ENCODE results near the gene RAB14.

The RAB14 gene

DNA sequence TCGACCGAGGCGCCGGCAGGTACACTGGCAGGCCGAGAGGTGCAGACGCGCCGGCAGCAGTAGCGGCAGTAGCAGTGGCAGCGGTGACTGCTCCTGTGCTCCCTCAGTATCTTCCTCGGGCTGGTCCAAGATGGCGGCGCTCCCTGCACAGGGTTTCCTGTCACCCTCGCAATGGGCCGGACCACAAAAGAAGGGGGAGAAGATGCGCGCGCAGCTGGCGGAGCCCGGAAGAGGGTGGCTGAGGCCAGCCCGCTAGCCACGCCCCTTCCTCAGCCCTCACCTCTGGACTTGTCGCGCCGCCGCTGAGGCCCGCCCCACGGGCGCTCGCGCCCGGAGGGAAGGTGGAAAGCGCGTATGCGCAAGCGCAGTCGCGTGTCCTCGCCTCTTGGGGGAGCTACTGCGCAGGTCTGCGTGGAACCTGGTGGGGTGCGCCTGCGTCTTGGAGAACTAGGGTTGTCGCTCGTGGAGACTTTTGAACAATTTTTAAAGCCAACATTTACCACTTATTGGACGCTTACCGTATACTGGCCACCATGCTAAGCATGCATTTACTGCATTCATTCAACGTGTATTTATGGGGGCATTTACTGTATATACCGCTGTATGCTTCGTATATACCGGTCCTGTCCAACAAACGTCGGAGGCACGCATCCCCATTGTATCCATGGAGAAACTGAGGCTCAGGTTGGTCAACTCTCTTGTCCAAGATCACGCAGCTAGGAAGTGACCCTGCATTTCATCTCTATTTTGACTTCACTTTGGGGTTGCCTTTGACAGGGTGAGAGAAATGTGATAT is at the start of gene RAB14:
Gene RAB14 (minus strand): TSS at position 132 of the 796 bp plus-strand sequence. CDS start 8,457 bp downstream, outside the sequence.
- DNase-seq: peak; percentile 93

DNA sequence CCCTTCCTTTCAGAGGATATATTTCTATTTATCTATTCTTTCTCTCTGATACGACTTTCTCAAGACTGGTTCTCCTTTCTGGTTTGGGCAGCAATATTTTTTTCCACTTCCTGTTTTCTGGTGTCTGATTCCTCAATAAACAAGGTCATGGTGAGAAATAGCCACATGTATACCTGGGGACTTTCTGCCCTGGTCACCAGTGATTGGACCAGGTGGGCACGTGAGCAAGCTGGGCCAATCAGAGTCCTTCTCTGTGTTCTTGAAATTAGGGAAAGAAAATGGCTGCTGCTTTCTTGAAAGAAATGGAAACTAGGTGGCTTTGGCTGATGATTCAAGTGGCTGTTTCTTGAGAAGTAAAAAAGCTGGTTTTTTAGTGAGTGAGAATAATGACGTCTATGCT is 47.9 kb upstream of the RAB14 start:
- no peak for DNase-seq

DNA sequence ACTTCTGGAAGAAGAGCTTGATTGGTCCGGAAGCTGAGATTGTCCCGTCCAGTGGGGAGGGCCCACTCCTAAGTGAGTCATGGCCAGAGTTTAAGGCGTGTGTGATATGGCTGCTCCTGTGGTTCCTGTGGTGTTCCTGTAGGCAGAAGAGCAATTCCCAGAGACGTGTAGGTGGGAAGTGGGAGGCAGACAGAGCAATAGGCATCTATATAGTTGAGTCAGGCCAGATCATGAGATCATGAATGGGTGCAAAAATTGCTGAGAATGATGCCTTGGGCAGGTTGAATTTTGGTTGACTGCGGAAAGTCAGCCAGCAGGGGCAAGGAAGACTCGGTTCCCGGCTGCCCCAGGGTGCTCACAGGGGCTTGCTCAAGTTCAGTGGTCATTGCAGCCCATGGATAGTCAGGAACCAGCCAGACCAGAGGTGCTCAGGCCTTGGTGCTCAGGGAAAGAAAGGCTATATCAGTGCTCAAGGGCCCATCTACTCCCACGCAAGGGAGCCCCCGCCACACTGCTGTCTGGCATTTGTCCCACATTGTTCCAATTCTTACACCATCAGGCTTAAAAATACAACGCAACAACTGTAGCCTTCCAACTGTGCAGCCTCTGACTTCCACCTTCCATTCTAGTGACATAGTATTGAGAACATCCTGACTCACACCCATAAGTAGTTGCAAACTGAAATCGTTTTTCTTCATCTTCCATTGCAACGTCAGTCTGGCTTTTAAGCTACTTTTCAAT is 45.3 kb upstream of the RAB14 start:
- DNase-seq: no peak

DNA sequence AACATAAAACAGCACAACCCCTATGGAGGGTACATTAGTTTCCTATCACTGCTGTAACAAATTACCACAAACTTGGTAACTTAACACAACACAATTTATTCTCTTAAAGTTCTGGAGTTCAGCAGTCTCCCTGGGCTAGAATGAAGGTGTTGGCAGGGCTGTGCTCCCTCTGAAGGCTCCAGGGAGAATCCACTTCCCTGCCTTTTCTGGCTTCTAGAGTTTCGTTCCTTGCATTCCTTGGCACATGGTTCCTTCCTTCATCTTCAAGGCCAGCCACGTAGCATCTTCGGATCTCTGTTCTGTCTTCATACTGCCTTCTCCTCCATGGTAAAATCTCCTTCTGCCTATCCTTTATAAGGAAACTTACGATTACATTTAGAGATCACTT is 41.3 kb upstream of the RAB14 start:
- no peak for DNase-seq

DNA sequence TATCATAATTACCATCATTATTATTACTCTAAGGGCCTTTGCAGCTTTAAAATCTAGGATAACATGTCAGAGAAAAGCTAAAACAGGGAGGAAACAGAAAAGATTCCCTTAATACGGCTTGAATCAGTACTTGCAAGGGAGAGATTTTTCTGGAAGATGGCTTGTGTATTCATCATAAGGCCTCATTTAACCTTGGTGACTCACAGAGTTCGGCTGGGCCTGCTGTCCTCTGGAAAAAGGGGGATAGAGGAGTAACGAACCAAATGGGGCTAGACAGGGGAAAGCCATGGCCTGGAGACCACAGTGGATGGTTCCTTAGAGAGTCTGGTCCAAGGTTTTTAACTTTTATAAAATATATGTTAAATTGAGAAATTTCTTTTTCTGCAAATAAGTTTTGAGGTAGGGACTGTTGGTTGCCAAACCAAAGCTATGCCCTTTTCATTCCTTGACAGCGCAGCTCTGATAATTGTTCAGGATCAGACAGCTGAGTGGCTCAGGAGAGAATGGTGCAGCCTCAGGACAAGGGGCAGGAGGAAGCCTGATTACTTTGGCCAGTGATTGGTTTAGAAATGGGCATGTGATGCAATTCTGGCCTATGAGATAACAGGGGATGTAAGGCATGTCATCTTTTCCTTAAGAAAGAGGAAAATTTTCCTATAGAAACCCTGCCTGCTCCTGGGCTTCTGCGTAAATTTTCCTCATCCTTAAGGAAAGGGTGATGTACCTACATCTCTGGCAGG is 40.7 kb upstream of the RAB14 start:
- no peak for DNase-seq

DNA sequence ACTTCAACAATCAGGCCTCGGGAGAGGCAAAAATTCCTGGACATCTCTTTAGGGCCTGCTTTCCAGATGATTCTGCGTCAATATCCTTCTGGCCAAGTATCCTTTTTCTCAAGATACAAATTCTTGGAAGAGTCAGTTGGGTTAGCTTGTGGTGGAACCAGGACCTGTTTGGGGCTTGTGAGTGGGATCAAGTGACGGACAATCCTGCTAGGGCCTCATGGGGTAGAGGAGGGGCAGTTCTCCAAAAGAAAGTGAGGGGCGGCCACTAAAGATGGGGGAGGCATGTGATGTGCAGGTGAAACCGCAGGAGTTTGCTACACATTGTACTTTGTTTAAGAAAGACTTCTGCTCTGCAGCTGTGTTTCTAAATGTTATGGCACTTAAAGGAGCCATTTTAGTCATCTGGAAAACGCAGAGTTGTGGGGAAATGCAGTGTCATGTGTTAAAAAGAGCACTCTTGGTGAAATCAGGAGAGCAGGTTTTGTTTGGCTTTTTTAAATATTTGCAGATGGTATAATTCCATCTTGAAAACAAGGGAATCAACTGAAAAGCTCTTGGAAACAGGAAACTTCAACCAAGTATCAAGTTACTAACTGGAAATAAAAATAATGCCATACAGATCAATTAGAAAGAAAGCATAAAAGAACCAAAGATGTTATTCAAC is 38.9 kb upstream of the RAB14 start:
- DNase-seq: no peak

DNA sequence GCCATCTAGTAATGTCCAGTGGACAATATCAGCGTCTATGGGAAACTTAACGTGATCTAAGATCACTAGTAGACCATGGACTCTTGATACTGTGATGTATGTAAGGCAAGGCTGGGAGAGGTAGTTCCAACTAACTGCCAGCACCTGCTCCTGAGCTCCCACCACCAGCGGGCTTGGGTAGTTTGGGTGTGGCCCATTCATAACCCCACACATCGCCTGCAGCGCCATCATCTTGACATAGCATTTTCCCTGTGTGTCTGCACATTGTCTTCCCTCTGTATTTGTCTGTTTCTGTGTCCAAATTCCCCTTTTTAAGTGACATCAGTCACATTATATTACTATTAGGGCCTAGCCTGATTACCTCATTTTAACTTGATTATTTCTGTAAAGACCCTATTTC is 38.2 kb upstream of the RAB14 start:
- DNase-seq: no peak

DNA sequence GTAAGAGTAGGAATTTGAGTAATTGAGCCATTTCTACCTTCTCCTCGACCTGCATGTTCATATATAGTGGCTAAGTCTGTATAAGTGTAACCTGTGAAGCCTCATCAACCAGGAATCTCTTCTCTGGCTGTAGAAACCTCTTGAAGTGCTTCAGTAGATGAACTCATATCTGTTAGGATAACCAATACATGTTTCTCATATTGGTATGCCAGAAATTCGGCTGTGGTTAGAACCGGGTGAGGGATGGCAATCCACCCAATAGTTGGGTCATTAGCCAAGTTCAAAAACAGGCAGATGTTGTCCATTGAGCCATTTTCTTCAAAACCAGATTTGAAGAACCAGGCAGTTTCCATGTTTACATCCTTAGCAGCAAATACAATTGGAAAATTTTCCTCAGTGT is 37.4 kb upstream of the RAB14 start:
- DNase-seq: no peak

DNA sequence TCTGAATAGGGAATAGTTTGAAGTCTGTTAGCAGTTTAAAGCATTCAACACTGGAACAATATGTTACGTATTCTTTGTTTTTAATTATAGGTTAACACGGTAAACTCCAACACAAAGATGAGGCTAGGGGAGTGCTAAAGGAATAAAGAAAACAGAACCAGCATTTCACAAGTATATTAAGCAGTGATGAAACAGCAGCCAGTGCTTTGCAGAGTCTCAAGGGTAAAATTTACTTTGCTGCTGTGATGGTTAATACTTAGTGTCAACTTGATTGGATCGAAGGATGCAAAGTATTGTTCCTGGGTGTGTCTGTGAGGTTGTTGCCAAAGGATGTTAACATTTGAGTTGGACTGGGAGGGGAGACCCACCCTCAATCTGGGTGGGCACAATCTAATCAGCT is 36.2 kb upstream of the RAB14 start:
- DNase-seq: no peak

DNA sequence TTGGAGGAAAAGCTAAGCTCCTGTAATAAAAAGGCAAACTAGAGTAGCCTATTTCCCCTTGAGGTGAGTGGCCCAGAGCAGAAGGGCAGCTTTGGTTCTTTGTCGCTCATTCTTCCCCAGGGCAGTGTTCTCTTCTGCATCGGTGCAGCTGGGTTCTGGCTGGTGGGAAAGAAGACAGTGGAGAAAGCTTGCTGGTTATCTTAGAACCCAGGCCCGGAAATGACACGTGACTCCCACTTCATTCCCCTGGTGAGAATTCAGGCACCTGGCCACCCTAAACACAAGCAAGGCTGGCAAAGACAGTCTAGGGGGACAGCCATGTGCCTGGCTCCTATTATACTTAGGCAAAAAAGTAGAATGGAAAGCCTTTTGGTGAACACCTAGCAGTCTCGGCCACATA is 33.8 kb upstream of the RAB14 start:
- DNase-seq: no peak

DNA sequence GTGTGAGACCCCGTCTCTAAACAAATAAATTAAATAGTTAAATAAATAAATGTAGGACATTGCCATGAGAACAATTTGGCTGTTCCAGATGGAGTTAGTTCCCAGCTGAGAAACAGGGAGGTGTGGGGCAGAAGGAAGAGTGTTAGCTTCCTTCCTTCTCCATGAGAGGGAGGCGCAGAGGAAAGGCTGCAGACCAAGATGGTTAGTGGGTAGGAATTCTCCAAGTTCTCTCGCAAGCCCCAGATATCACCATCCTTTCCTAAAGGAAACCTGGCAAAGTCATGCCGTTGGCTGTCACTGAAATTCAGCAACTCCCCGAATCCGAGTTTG is 33.1 kb upstream of the RAB14 start:
- no peak for DNase-seq

DNA sequence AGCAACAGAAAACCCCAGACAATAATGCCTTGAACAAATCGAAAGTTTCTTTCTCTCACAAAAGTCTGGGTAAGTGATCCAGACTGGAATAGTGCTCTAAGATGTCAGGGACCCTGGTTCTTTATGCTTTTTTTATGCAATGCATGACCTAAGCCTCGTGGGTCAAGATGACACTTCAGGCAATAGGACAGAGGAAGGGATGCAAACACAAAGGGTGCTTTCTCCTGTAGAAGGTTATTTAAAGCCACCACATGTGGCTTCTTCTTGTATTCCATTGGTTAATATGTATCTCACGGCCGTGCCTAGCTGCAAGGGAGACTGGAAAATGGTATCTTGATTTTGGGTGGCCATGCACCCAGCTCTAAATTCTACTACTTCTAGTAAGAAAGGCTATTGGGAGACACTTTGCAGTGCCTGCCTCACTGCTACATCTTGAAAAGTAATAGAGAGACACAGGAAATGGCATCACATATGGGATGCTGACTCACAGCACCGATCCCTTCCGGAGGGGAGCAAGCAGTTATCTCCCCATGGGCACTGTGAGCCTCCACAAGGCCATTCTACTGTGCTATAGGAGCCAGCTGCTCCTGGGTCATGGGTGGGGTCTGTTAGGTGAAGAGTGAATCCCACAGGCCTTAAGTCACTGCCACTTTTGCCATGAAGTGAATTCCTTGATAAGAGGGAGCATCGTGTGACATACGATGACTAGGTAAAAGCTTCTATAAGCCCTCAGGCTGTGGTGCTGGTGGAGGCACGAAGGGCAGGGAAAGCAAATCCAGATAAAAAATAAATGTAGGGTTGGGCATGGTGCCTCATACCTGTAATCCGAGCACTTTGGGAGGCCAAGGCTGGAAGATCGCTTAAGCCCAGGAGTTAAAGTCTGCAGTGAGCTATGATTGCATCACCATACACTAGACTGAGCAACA is 32.5 kb upstream of the RAB14 start:
- no peak for DNase-seq

DNA sequence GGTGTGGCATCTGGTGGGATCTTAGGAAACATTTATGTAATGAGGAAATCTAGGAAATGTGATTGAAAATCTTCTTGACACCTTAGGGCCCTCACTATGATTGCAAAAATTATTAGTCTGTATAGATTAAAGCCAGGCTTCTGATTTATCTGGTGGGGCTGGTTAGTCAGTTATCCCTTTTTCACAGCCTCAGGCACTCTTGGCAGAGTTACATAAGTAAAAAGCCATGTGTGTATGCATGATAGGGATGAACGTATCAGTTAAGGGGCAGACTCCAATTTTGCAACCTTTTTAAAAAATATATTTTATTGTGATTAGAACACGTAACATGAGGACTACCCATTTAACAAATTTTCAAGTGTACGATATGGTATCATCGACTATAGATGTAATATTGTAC is 30.6 kb upstream of the RAB14 start:
- DNase-seq: no peak

DNA sequence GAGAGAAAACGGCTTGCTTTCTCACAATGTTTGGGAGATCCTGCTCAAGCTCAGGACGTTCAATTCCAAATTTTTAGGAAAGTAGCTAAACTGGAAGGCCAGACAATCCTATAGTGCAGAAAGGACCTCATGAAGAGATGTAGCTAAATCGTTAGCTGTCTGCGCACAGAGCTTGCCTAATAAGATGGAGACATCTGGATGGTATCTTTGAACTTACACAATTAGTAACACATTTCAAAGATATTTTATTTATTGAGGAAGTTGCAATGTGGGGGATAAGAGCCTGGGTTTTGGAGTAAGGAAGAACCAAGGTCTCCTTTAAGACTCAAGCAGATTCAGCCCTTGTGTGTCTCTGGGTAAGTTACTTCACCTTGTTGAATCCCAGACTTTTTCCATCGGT is 28.6 kb upstream of the RAB14 start:
- no peak for DNase-seq

DNA sequence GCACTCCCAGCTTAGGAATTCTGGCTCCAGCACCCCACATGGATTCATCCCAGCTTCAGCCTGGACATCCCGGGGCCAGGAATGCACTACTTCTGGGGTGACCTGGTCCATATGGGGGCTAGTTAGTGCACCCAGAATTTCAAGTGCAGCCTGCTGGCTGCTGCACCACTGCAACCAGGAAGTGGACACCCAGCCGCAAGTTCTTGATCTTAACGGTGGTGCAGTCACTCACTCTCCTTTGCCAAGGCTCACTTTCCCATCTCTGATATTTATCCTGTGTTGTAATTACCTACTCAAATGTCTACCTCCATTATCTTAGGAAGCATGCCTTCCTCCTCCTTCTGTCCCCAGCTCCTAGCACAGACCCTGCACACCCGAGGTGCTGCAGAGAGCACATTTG is 26.2 kb upstream of the RAB14 start:
- no peak for DNase-seq

DNA sequence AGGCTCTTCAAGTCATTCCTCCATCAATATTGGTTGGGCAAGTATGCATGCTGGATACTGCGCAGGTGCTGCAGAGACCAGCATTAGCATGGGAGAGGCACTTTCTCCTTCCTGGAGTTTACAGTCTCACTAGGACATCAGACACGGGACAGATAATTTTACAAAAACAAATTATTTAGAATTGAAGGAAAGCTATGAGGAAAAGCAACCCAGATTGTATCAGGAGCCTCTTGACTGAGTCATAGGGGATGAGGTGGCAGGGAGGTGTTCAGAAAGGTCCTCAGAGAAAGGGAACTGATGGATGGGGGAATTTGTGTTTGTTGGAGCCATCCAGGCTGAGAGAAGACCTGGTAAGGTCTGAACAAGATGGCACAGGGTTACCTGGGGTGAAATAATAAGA is 24.5 kb upstream of the RAB14 start:
- no peak for DNase-seq

DNA sequence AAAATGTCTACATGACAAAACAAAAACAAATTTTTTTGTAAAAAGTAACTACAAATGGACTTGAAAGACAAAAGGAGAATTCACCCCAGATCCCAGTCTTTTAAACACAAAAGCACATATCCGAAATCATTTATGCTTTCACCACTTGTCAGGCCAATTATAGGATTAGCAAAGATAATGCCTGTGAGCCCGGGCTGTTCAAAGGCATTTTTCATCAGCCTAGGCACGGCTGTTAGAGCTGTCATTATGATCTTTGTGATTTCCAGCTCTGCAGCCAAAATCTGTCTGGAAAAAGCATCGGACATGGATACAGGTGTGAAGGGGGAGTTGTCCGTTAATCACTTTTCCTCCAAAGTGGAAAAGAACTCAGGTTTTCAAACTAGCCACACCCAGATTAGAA is 23.6 kb upstream of the RAB14 start:
- no peak for DNase-seq

DNA sequence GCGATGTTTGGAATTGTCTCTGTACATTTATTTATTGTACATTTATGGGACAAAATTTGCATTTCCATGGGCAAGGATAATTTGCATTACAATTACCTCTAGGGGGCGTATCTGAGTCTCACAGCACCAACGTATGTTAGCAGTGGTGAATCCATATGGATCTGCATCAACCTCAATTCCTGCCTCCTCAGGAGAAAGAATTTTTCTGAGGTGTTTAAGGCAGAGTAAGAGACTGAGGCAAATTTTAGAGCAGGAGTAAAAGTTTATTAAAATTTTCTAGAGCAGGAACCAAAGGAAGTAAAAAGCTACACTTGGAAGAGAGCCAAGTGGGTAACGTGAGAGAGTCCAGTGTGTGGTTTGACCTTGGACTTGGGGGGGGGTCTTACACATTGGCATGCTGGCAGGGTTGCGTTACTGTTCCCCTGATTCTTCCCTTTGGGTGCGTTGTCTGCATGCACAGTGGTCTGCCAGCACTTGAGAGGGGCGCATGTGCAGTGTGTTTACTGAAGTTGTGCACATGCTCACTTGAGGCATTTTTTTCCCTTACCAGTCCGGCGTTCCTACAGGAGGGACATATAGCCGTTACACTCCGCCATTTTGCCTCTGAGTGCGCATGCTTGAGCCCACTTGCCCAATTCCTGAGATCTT is 21.0 kb upstream of the RAB14 start:
- DNase-seq: no peak

DNA sequence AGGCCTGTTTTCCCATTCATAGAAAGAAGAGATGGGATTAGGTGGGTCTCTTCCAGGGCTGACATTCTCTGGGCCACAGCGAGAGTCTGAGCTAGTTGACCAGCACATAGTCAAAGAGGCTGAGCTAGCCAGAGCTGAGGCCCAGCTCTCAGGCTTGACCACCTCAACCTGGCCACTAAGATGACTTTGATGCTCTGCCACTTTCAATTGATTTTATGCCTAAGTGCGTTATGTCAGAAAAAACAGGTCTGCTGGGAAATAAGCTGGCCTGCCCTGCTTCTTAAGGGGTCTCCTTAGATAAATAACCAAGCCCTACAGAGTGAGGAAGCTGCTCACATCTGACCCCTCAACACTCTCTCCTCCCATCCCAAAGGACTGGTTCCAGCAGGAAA is 20.0 kb upstream of the RAB14 start:
- DNase-seq: no peak

DNA sequence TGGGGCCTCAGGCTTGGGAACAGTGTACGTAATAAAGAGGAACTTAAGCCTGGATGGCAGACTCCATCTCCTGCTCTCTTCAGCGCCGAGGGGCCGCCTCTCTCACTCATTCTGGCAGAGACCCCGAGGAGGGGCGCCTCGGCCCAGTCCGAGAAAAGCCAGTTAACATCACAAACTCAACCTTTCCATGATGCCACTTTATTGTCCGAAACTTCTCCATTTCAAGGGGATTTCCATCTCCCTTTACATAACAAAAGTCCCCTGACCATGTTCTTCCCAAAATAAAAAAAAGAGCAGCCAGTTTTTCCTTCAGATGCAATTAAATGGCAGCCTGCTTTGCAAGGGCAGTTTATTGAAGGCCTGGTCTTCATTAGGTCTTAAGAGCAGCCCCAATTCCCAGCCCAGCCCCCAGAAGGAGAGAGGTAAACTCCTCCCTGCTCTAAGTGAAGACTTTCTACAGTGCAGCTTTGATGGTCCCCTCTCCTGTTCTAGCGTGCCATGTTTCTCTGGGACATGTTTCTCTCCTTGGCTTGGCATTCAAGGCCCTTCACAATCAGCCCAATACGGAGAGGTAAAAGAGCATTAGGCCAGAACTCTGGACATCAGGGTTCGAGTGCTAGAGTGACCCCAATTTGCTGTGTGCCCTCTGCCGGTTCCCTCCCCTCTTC is 19.5 kb upstream of the RAB14 start:
- DNase-seq: no peak

DNA sequence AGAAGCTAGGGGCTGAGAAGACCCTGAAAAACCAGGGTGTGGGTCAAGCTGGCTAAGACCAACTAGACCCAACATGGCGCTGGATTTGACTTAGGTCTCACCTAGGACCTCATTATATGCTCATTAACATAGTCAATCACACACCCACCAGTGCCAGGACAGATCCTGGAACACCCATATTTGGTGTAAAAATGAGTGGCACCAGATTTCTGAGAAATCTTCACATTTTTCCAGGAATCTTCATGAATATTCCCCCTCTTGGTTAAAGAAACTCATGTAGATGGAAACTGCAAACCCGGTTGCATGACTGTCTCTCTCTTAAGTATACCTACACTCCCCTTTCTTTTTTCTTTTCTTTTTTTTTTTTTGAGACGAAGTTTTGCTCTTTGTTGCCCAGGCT is 17.9 kb upstream of the RAB14 start:
- DNase-seq: no peak

All from NCI-H2081 treated with DMSO at 0.1 percent for 48 hours (cell line).